ENCODE measurements around the gene SLC30A10. TPM values are rescaled to one million over a fixed set of nuclear protein-coding genes. Genes with fewer than 3 reads are reported as not detected.

SLC30A10 gene
- total RNA-seq, 4 donors from 2014 or later: 0.63 to 1.4 TPM; not detected in 2

DNA sequence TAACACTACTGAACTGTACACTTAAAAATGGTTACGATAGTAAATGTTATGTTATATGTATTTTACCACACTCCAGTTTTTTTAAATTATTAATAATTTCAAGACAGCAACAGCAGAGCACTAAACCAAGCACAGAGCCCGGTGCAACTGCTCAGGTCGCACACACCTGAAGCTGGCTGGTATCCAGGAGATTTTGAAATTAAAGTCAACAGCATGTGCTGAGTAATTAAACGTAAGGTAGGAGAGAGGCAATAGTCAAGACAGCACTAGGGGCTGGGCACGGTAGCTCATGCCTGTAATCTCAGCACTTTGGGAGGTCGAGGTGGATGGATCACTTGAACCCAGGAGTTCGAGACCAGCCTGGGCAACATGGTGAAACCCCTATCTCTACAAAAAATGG, 35.1 kb upstream of the SLC30A10 start:
- H3K36me3 ChIP-seq: peaks cover 0 to 12% (median 0%) of the 10 kb centered on the region in 3 donors
- no peaks in the 10 kb centered on the region for H3K9me3 ChIP-seq
- WGBS, 2 donors: 88% methylated on average over 7 of the region's 7 CpGs
- DNase-seq (ENCODE audit: low spot score in 2 of 2): no peak
- TF ChIP-seq CTCF (IDR thresholded peaks at IDR 0.05): no peak
- TF ChIP-seq EP300 (IDR thresholded peaks at IDR 0.05): no peak
- TF ChIP-seq POLR2A (IDR thresholded peaks at IDR 0.05): no peak
- no peaks in the 10 kb centered on the region for H3K27me3 ChIP-seq
- no peak overlapping the region for H3K4me3 ChIP-seq
- no peaks in the 10 kb centered on the region for H3K4me1 ChIP-seq
- H3K27ac ChIP-seq: no peak overlapping the region

DNA sequence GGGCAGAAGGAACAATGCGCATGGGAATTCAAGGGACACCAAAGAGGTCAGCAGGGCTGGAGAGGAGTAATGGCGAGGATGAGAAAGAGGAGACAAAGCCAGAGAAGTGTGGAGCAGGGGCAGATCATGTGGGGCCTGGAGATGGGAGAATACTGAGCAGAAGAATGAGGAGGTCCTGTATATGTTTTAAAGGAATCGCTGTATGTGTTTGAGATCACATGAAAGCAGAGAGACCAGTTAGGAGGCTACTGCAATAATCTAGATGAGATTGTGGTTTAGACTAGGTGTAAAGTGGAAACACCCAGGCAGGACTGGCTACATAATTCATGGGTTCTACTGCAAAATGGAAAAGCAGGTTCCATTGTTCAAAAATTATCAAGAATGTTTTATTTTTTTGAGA, 33.3 kb upstream of the SLC30A10 start:
- TF ChIP-seq EP300 (IDR thresholded peaks at IDR 0.05): no peak
- TF ChIP-seq CTCF (IDR thresholded peaks at IDR 0.05): no peak
- no peak for TF ChIP-seq POLR2A (IDR thresholded peaks at IDR 0.05)
- Histone ChIP-seq H3K27ac (no peak overlapping the region), H3K9me3 (no peaks in the 10 kb centered on the region), H3K27me3 (no peaks in the 10 kb centered on the region), H3K4me1 (no peaks in the 10 kb centered on the region), H3K4me3 (no peak overlapping the region), H3K36me3 (no peaks in the 10 kb centered on the region)
- 89 to 93% methylated on average over 3 of the region's 3 CpGs for WGBS, 2 donors
- DNase-seq (ENCODE audit: low spot score in 2 of 2): no peak

GRCh38 chr1:219959540-219960203, 31.3 kb upstream of the SLC30A10 start:
- Histone ChIP-seq H3K4me3 (no peak overlapping the region), H3K36me3 (no peaks in the 10 kb centered on the region), H3K9me3 (no peaks in the 10 kb centered on the region), H3K27me3 (no peaks in the 10 kb centered on the region), H3K4me1 (no peaks in the 10 kb centered on the region), H3K27ac (no peak overlapping the region)
- DNase-seq (ENCODE audit: low spot score in 2 of 2): no peak
- TF ChIP-seq POLR2A (IDR thresholded peaks at IDR 0.05): no peak
- no peak for TF ChIP-seq EP300 (IDR thresholded peaks at IDR 0.05)
- TF ChIP-seq CTCF (IDR thresholded peaks at IDR 0.05): no peak
- WGBS, 2 donors: 72 to 79% methylated on average over 3 of the region's 3 CpGs

DNA sequence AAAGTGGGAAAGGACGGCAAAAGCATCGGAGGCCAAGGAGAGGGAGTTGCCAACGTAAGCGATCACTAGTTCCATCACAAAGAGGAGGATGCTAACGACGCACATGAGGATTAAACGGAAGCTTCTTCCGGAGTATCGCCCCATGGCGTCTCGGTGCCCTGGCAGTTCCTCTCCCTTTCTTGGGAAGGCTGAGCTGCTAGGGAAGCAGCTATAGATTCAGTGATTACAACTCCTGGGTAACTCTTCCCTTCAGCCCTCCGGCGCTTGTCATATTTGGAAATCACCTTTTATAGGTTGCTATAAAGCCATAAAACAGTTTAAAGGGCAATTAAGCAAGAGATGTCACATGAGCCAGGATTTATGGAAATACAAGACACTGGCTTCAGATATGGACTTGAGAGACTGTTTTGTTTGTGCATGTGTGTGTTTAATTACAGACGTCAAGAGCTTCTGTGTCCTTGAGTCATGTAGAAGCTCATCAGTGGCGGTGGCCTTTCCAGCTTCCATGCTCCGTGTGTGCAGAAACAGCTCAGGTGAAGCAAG, 30.6 kb upstream of the SLC30A10 start:
- Histone ChIP-seq H3K36me3 (no peaks in the 10 kb centered on the region), H3K27me3 (no peaks in the 10 kb centered on the region), H3K4me1 (no peaks in the 10 kb centered on the region), H3K9me3 (no peaks in the 10 kb centered on the region), H3K4me3 (no peak overlapping the region), H3K27ac (no peak overlapping the region)
- 82 to 84% methylated on average over 16 of the region's 16 CpGs for WGBS, 2 donors
- no peak for DNase-seq (ENCODE audit: low spot score in 2 of 2)
- TF ChIP-seq EP300 (IDR thresholded peaks at IDR 0.05) (no peak), POLR2A (IDR thresholded peaks at IDR 0.05) (no peak), CTCF (IDR thresholded peaks at IDR 0.05) (no peak)

DNA sequence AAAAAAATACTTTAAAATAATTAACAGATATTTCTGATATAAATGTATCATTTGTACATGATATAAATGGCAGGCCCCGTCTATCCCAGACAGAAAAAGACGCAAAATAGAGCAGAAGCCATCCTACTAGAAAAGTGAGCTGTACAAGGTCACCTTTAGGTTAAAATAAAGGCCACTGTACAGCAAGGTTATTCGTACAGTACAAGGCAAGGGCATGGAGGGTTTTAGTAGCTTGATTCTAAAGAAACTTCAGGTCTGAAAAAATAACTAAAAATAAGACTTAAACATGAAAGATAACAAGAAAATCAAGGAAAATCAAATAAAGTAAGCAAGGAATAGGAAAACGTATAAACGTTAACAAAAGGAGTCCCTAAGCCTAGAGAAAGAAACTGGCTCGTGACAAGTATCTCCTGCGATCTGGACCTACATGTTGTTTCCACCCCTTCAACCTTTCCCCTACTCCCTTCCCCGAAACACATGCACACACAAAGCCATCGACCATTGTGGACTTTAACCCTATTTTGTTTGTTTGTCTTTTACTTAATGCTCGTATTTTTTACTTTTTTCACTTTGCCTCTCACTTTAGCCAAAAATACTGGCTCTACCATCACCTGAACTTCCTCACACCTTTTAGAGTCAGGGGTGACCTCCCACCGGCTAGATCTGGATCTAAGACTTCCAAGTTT, 26.5 kb upstream of the SLC30A10 start:
- H3K36me3 ChIP-seq: no peaks in the 10 kb centered on the region
- 81 to 84% methylated on average over 11 of the region's 11 CpGs for WGBS, 2 donors
- TF ChIP-seq POLR2A (IDR thresholded peaks at IDR 0.05) (no peak), CTCF (IDR thresholded peaks at IDR 0.05) (no peak), EP300 (IDR thresholded peaks at IDR 0.05) (no peak)
- H3K9me3 ChIP-seq: peaks cover 0 to 8% (median 0%) of the 10 kb centered on the region in 4 donors
- DNase-seq (ENCODE audit: low spot score in 2 of 2): no peak
- no peaks in the 10 kb centered on the region for H3K4me1 ChIP-seq
- H3K4me3 ChIP-seq: no peak overlapping the region
- no peaks in the 10 kb centered on the region for H3K27me3 ChIP-seq
- H3K27ac ChIP-seq: no peak overlapping the region

All from tibial nerve (tissue), 4 donors.